ENCODE data around the gene KCNMA1. TPM values are rescaled to one million over a fixed set of nuclear protein-coding genes. Genes with fewer than 3 reads are reported as not detected.

KCNMA1 gene
- total and polyA plus RNA-seq, 2 donors from 2014 or later = 4.2 to 8.9 TPM

GRCh38 chr10:77028042-77028441, 609.6 kb downstream of the KCNMA1 start:
- intact Hi-C loops (cut with DNase I) = no loop called here
- no peaks in the 10 kb centered on the region for H3K36me3 ChIP-seq (ENCODE audit: control insufficient read depth in 2 of 3, insufficient read depth in 3 of 3, low read length in 3 of 3)
- no peak overlapping the region for H3K27ac ChIP-seq (ENCODE audit: low read depth in 2 of 2, low read length in 2 of 2)
- peak in 1 of 5 donors; percentile 78 for DNase-seq
- H3K9ac ChIP-seq (ENCODE audit: low read length in 3 of 3) = no peak overlapping the region
- no peaks in the 10 kb centered on the region for H3K27me3 ChIP-seq (ENCODE audit: control insufficient read depth, insufficient read depth, low read length)
- no peak for FAIRE-seq
- H3K4me3 ChIP-seq (ENCODE audit: low read length in 3 of 3) = peak overlapping the region in 1 of 3 donors; percentile 12
- no peak for TF ChIP-seq CTCF (IDR thresholded peaks at IDR 0.05; ENCODE audit: borderline replicate concordance, extremely low read depth, insufficient read depth)
- H3K4me1 ChIP-seq (ENCODE audit: control insufficient read depth in 2 of 3, insufficient read depth in 2 of 3, low read depth in 1 of 3, low read length in 3 of 3) = peaks cover 0 to 19% (median 0%) of the 10 kb centered on the region in 3 donors
- no peaks in the 10 kb centered on the region for H3K9me3 ChIP-seq (ENCODE audit: control insufficient read depth in 2 of 3, insufficient read depth in 1 of 3, low read length in 3 of 3)

DNA sequence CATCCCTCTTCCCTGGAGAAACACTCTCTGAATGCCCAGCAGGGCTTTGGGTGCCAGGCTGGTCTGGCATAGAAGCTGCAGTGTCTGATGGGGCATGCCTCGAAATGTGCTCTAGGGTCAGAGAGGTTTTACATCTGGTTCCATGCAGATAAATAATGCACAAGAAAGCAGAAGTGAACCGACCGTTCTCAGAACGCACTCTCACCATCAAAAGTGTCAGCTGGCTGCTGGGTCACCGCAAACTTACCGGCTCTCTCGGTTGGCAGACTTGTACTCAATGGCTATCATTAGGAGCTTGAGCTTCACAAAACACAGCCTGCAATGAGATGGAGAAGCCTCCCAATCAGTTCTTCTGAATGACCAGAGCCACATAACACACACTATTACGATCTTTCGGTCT, 610.0 kb downstream of the KCNMA1 start:
- H3K4me3 ChIP-seq (ENCODE audit: low read length in 3 of 3) = peak overlapping the region in 1 of 3 donors; percentile 12
- no peaks in the 10 kb centered on the region for H3K36me3 ChIP-seq (ENCODE audit: control insufficient read depth in 2 of 3, insufficient read depth in 3 of 3, low read length in 3 of 3)
- H3K27ac ChIP-seq (ENCODE audit: low read depth in 2 of 2, low read length in 2 of 2) = no peak overlapping the region
- peaks cover 0 to 19% (median 0%) of the 10 kb centered on the region in 3 donors for H3K4me1 ChIP-seq (ENCODE audit: control insufficient read depth in 2 of 3, insufficient read depth in 2 of 3, low read depth in 1 of 3, low read length in 3 of 3)
- H3K9ac ChIP-seq (ENCODE audit: low read length in 3 of 3) = no peak overlapping the region
- DNase-seq = no peak
- intact Hi-C loops (cut with DNase I) = no loop called here
- FAIRE-seq = no peak
- H3K9me3 ChIP-seq (ENCODE audit: control insufficient read depth in 2 of 3, insufficient read depth in 1 of 3, low read length in 3 of 3) = no peaks in the 10 kb centered on the region
- no peak for TF ChIP-seq CTCF (IDR thresholded peaks at IDR 0.05; ENCODE audit: borderline replicate concordance, extremely low read depth, insufficient read depth)
- H3K27me3 ChIP-seq (ENCODE audit: control insufficient read depth, insufficient read depth, low read length) = no peaks in the 10 kb centered on the region

DNA sequence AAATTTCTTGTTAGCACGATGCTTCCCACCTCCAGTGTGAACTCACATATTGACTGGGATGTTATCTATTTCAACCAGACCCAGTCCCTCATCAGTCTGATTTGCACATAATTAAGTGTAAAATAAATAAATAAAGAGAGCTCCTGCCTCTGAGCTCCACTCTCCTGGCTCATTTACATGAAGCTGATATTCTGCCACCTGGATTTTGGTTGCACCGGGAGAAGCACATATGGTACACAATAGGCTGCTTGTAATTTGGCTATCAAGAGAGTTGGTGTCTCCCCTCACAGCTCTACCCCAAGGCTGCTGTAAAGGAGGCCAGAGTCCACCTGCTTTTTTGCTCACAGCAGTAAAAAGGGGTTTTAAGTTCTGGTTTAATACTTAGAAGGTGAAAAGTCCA, 610.5 kb downstream of the KCNMA1 start:
- FAIRE-seq = no peak

More for the DNA sequence above, 610.5 kb downstream of the KCNMA1 start:
- Histone ChIP-seq H3K4me3 (ENCODE audit: low read length in 3 of 3) (no peak overlapping the region), H3K27ac (ENCODE audit: low read depth in 2 of 2, low read length in 2 of 2) (no peak overlapping the region), H3K9me3 (ENCODE audit: control insufficient read depth in 2 of 3, insufficient read depth in 1 of 3, low read length in 3 of 3) (no peaks in the 10 kb centered on the region), H3K27me3 (ENCODE audit: control insufficient read depth, insufficient read depth, low read length) (no peaks in the 10 kb centered on the region), H3K36me3 (ENCODE audit: control insufficient read depth in 2 of 3, insufficient read depth in 3 of 3, low read length in 3 of 3) (no peaks in the 10 kb centered on the region), H3K9ac (ENCODE audit: low read length in 3 of 3) (no peak overlapping the region), H3K4me1 (ENCODE audit: control insufficient read depth in 2 of 3, insufficient read depth in 2 of 3, low read depth in 1 of 3, low read length in 3 of 3) (peaks cover 0 to 19% (median 0%) of the 10 kb centered on the region in 3 donors)
- intact Hi-C loops (cut with DNase I) = no loop called here
- DNase-seq = no peak
- TF ChIP-seq CTCF (IDR thresholded peaks at IDR 0.05; ENCODE audit: borderline replicate concordance, extremely low read depth, insufficient read depth) = no peak

Measured in kidney (tissue), 14 donors.